ENCODE data around the gene TIAM2.

GRCh38 chr6:155171109-155171746 is 176.1 kb downstream of the TIAM2 start:
- no peak for TF ChIP-seq CTCF (IDR thresholded peaks at IDR 0.05; ENCODE audit: borderline replicate concordance, extremely low read depth, low read length, poor library complexity, severe bottlenecking)
- TF ChIP-seq EZH2 (IDR thresholded peaks at IDR 0.05; ENCODE audit: borderline replicate concordance, low read depth, low read length, severe bottlenecking) = no peak

Measured in DND-41 (cell line).